DND-41 (cell line): ENCODE results near the gene ANKRD65.

ENCODE experiments used
- ATAC-seq: fragments of 200-7000 bp; cut with Tn5 transposase; 3 replicates; pipeline ENCODE4 v1.9.1; 2021; ENCODE audit warnings: low read depth; ENCODE audit not compliant: insufficient read depth
- DNase-seq: peaks from one replicate; pipeline ENCODE4 v3.0.0-alpha.2; 2020
- H2AFZ ChIP-seq: 2 replicates; pipeline ENCODE4 v1.6.0; 2012; ENCODE audit warnings: low read depth, low read length
- H3K27ac ChIP-seq: 2 replicates; pipeline ENCODE4 v1.5.1; 2012; ENCODE audit warnings: low read length, inconsistent platforms
- H3K27me3 ChIP-seq: fragments of 200-600 bp; sonication (generic); 2 replicates; pipeline ENCODE4 v1.6.0; 2012; ENCODE audit warnings: low read length, mild to moderate bottlenecking, inconsistent platforms; ENCODE audit not compliant: insufficient read depth, poor library complexity
- H3K36me3 ChIP-seq: 2 replicates; pipeline ENCODE4 v1.5.1; 2012; ENCODE audit warnings: low read length, inconsistent platforms; ENCODE audit not compliant: insufficient read depth
- H3K4me1 ChIP-seq: 2 replicates; pipeline ENCODE4 v1.5.1; 2012; ENCODE audit warnings: mild to moderate bottlenecking, low read length; ENCODE audit not compliant: insufficient read depth
- H3K4me2 ChIP-seq: 2 replicates; pipeline ENCODE4 v1.6.0; 2012; ENCODE audit warnings: mild to moderate bottlenecking, moderate library complexity, low read length, inconsistent platforms; ENCODE audit not compliant: insufficient read depth
- H3K4me3 ChIP-seq, 2 experiments: fragments of 200-600 bp in 1 of 2; shearing (Covaris generic) in 1 of 2; 2 replicates each; pipeline ENCODE4 v1.5.1; 2012 to 2016; ENCODE audit warnings: inconsistent platforms in 2 of 2, low read length in 2 of 2, mild to moderate bottlenecking in 2 of 2, low read depth in 1 of 2, moderate library complexity in 1 of 2
- H3K79me2 ChIP-seq: 2 replicates; pipeline ENCODE4 v1.6.0; 2012; ENCODE audit warnings: low read length, inconsistent platforms; ENCODE audit not compliant: insufficient read depth
- H3K9ac ChIP-seq: 2 replicates; pipeline ENCODE4 v1.6.0; 2012; ENCODE audit warnings: low read depth, mild to moderate bottlenecking, inconsistent platforms, low read length, moderate library complexity
- H3K9me3 ChIP-seq: 2 replicates; pipeline ENCODE4 v1.5.1; 2012; ENCODE audit warnings: low read length, moderate library complexity, mild to moderate bottlenecking, inconsistent platforms; ENCODE audit not compliant: insufficient read depth, severe bottlenecking
- H4K20me1 ChIP-seq: 2 replicates; pipeline ENCODE4 v1.6.0; 2012; ENCODE audit warnings: low read length; ENCODE audit not compliant: insufficient read depth
- CTCF ChIP-seq: IDR thresholded peaks from 2 replicates; pipeline ENCODE4 v1.5.1; 2012; ENCODE audit warnings: borderline replicate concordance, low read length, moderate library complexity, mild to moderate bottlenecking; ENCODE audit not compliant: poor library complexity, severe bottlenecking; ENCODE audit errors: extremely low read depth
- EZH2 ChIP-seq: IDR thresholded peaks from 3 replicates; pipeline ENCODE4 v1.6.1; 2012; ENCODE audit warnings: borderline replicate concordance, low read depth, mild to moderate bottlenecking, moderate library complexity, low read length, inconsistent platforms; ENCODE audit not compliant: severe bottlenecking

ANKRD65 gene

GRCh38 chr1:1431845-1432273, 10.8 kb upstream of the ANKRD65 start:
- Histone ChIP-seq H4K20me1 (no peaks in the 10 kb centered on the region), H2AFZ (no peak overlapping the region), H3K4me1 (peaks cover 3% of the 10 kb centered on the region; the same call in 1 of the 2 replicates), H3K27me3 (no peaks in the 10 kb centered on the region), H3K27ac (no peak overlapping the region), H3K4me2 (no peak overlapping the region), H3K9me3 (no peaks in the 10 kb centered on the region), H3K4me3 (no peak overlapping the region), H3K79me2 (no peaks in the 10 kb centered on the region), H3K9ac (no peak overlapping the region), H3K36me3 (no peaks in the 10 kb centered on the region)
- DNase-seq (no peak), ATAC-seq (no peak)
- TF ChIP-seq CTCF (no peak), EZH2 (no peak)

- TF ChIP-seq EZH2, result no peak
- no peak for TF ChIP-seq CTCF
- Histone ChIP-seq H3K9ac (no peak overlapping the region), H3K4me3 (no peak overlapping the region), H3K4me1 (peaks cover 6% of the 10 kb centered on the region; the same call in 1 of the 2 replicates), H4K20me1 (no peaks in the 10 kb centered on the region), H3K27me3 (no peaks in the 10 kb centered on the region), H3K36me3 (no peaks in the 10 kb centered on the region), H2AFZ (no peak overlapping the region), H3K27ac (no peak overlapping the region), H3K79me2 (no peaks in the 10 kb centered on the region), H3K9me3 (no peaks in the 10 kb centered on the region), H3K4me2 (no peak overlapping the region)
- no peak for ATAC-seq
- DNase-seq, result no peak
Observed at GRCh38 chr1:1430992-1431844, 10.1 kb upstream of the ANKRD65 start.

- DNase-seq, result no peak
- Histone ChIP-seq H3K4me3 (no peak overlapping the region), H3K27ac (no peak overlapping the region), H3K36me3 (no peaks in the 10 kb centered on the region), H2AFZ (no peak overlapping the region), H3K9ac (no peak overlapping the region), H3K79me2 (no peaks in the 10 kb centered on the region), H3K9me3 (no peaks in the 10 kb centered on the region), H3K27me3 (no peaks in the 10 kb centered on the region), H3K4me2 (no peak overlapping the region), H4K20me1 (no peaks in the 10 kb centered on the region), H3K4me1 (peaks cover 6% of the 10 kb centered on the region; the same call in 1 of the 2 replicates)
- no peak for ATAC-seq
- TF ChIP-seq CTCF (no peak), EZH2 (no peak)
Observed at GRCh38 chr1:1430114-1430982, 9.3 kb upstream of the ANKRD65 start.
